Measurements from ENCODE around the gene TMEM108.

DNA sequence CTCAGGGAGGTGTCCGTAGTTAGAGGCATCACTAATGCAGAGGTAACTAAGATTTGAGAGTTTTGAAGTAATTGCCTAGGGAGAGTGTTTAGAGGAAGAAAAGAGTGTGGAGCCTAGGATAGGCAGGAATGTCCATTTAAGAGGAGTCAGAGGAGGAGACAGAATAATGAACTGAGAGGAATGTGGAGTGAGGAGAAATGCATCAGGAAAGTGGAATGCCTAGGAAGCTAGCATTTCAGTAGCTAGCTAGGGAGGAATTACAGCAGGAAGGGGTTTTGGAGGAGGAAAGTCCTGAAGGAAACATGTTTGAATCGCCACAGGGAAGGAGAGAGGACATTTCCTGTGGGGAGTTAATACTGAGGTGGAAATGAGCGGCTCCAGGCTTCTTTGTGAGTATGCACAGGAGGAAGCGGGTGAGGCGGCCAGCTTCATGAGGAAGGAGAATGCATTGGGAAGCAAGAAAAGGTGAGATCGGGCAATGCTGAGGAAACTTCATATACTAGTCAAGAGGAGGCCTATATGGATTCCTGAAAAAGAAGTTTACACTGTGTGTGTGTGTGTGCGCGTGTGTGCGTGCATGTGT is 154.3 kb downstream of the TMEM108 start:
- TF ChIP-seq GATA2 (IDR thresholded peaks at IDR 0.05; ENCODE audit: low read depth, low read length) (no peak), GATA3 (IDR thresholded peaks at IDR 0.05; ENCODE audit: low read depth, low read length) (no peak)

All from SH-SY5Y (cell line).